HFFc6 (cell line): ENCODE results near the gene C19orf81. TPM values are rescaled to one million over a fixed set of nuclear protein-coding genes. Genes with fewer than 3 reads are reported as not detected.

ENCODE experiments used
- DNase-seq: peaks from one replicate; pipeline ENCODE4 v3.0.0-alpha.2; 2018
- H3K27ac Mint-ChIP-seq: 2 replicates; pipeline ENCODE4 v1.8.0; 2020; ENCODE audit warnings: mild to moderate bottlenecking, mixed read lengths
- H3K27me3 Mint-ChIP-seq: 2 replicates; pipeline ENCODE4 v1.8.0; 2021; ENCODE audit warnings: mild to moderate bottlenecking, moderate library complexity, mixed read lengths; ENCODE audit not compliant: insufficient read depth
- H3K36me3 Mint-ChIP-seq: 2 replicates; pipeline ENCODE4 v1.8.0; 2021; ENCODE audit warnings: low read depth, mixed read lengths
- H3K4me1 Mint-ChIP-seq: 2 replicates; pipeline ENCODE4 v1.8.0; 2020; ENCODE audit warnings: low read depth, mixed read lengths
- H3K4me3 Mint-ChIP-seq: 2 replicates; pipeline ENCODE4 v1.8.0; 2020; ENCODE audit warnings: mild to moderate bottlenecking, moderate library complexity, mixed read lengths
- H3K9me3 Mint-ChIP-seq: 2 replicates; pipeline ENCODE4 v1.8.0; 2020; ENCODE audit warnings: mild to moderate bottlenecking, mixed read lengths
- CTCF ChIP-seq: fragments of 200-600 bp; sonication (generic); IDR thresholded peaks from 2 replicates; pipeline ENCODE4 v1.5.0; 2021; ENCODE audit warnings: antibody characterized with exemption, mild to moderate bottlenecking
- total RNA-seq, 6 experiments: library from RNA; stranded (reverse); fragmentation: NEBNext Ultra II Directional; extraction: Animal tissue kit (Norgen Biotek cat#: 25700); gene quantifications; 2 replicates in 1 of 6; 3 replicates in 5 of 6; pipeline ENCODE4 v1.2.3, GENCODE V29; 2021

Gene C19orf81
- total RNA-seq, 6 experiments from 2014 or later: 0.64 to 0.94 (median 0.68) TPM; not detected in 3

GRCh38 chr19:50636317-50637085, 12.7 kb upstream of the C19orf81 start:
- H3K27me3 Mint-ChIP-seq: peaks cover 34% of the 10 kb centered on the region
- no peak overlapping the region for H3K4me3 Mint-ChIP-seq
- H3K36me3 Mint-ChIP-seq: peaks cover 4% of the 10 kb centered on the region; the same call in 1 of the 2 replicates
- TF ChIP-seq CTCF: no peak
- H3K4me1 Mint-ChIP-seq: no peaks in the 10 kb centered on the region
- H3K27ac Mint-ChIP-seq: no peak overlapping the region
- no peak for DNase-seq
- H3K9me3 Mint-ChIP-seq: peaks cover 26% of the 10 kb centered on the region

- 0 out of 2 replicates have a peak, but pooled peaks cover 4% of the 10 kb centered on the region for H3K36me3 Mint-ChIP-seq
Measured at GRCh38 chr19:50638600-50638999, 10.6 kb upstream of the C19orf81 start.

GRCh38 chr19:50639121-50640112, 9.8 kb upstream of the C19orf81 start, which contains the start of gene SYT3:
Gene SYT3, minus strand, starts transcription at chr19:50639881. Its CDS starts 2,470 bp downstream, at chr19:50637411.
- DNase-seq: no peak
- TF ChIP-seq CTCF: no peak
- H3K27ac Mint-ChIP-seq: no peak within 1 kb of the TSS
- no peaks in the 10 kb centered on the region for H3K4me1 Mint-ChIP-seq
- H3K9me3 Mint-ChIP-seq: peaks cover 11% of the 10 kb centered on the region
- H3K36me3 Mint-ChIP-seq: no peaks in the 10 kb centered on the region
- H3K27me3 Mint-ChIP-seq: peaks cover 37% of the 10 kb centered on the region
- no peak within 1 kb of the TSS; the same call in 1 of the 2 replicates for H3K4me3 Mint-ChIP-seq

More at GRCh38 chr19:50638600-50638999, 10.6 kb upstream of the C19orf81 start:
- H3K27me3 Mint-ChIP-seq: peaks cover 37% of the 10 kb centered on the region
- TF ChIP-seq CTCF: no peak
- H3K4me1 Mint-ChIP-seq: no peaks in the 10 kb centered on the region
- no peak overlapping the region for H3K4me3 Mint-ChIP-seq
- no peak overlapping the region for H3K27ac Mint-ChIP-seq
- DNase-seq: no peak
- H3K9me3 Mint-ChIP-seq: peaks cover 19% of the 10 kb centered on the region

- Mint-ChIP-seq H3K4me1 (no peaks in the 10 kb centered on the region), H3K27ac (no peak overlapping the region), H3K27me3 (peaks cover 33% of the 10 kb centered on the region), H3K9me3 (peaks cover 3% of the 10 kb centered on the region), H3K4me3 (no peak overlapping the region), H3K36me3 (no peaks in the 10 kb centered on the region)
- no peak for DNase-seq
- no peak for TF ChIP-seq CTCF
Measured at GRCh38 chr19:50640368-50640767, 8.9 kb upstream of the C19orf81 start.

GRCh38 chr19:50644315-50644915, 4.8 kb upstream of the C19orf81 start:
- no peak for DNase-seq
- Mint-ChIP-seq H3K4me3 (no peak overlapping the region), H3K27me3 (peaks cover 3% of the 10 kb centered on the region; the same call in 1 of the 2 replicates), H3K9me3 (no peaks in the 10 kb centered on the region), H3K4me1 (no peaks in the 10 kb centered on the region), H3K36me3 (no peaks in the 10 kb centered on the region), H3K27ac (no peak overlapping the region)
- TF ChIP-seq CTCF: no peak
